ENCODE results near the gene CCDC187. TPM values are rescaled to one million over a fixed set of nuclear protein-coding genes. Genes with fewer than 3 reads are reported as not detected.

CCDC187 gene
- total RNA-seq, 1 donor from 2014 or later: not detected

DNA sequence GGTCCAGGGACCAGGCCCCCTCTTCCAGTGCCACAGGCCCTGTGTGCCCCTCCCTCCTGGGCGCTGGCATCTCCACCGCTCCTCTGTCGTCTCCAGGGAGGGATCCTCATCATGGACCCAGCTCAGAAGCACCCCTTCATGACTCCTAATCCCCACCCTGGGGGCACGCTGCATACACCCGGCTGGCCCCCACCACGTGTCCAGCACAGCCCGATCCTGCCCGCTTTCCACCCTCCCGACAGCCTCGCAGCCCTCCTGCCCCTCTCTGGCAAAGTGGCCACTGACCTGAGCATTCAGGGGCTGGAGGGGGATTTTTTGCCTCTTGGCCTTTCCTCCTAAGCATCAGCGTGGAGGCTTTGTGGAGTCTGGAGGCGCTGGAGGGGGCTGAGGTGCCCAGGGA, 1.4 kb downstream of the CCDC187 start:
- Mint-ChIP-seq H3K27me3 (ENCODE audit: insufficient read depth, low read depth) (peaks cover 6% of the 10 kb centered on the region), H3K27ac (no peak overlapping the region)
- H3K36me3 ChIP-seq: no peaks in the 10 kb centered on the region

DNA sequence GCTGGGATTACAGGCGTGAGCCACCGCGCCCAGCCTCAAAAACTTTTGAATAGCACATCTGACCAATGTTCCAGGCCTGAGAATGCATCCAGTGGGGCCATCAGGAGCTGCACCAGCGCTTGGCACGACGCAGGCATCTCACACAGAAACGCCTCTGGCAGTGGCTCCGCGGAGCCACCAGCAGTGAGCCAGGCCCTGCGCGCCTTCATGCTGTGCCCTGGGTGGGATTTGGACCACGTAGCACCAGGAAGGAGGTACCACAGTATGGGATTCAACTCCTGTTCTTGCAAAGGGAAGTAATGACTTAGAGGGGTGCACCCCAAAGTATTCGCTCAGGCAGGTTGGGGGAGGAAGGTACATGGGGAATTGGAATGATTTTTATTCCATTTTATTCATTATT, 3.0 kb downstream of the CCDC187 start:
- no peaks in the 10 kb centered on the region for H3K36me3 ChIP-seq
- no peaks in the 10 kb centered on the region for H3K4me1 ChIP-seq
- Mint-ChIP-seq H3K27me3 (ENCODE audit: insufficient read depth, low read depth) (peaks cover 3% of the 10 kb centered on the region), H3K4me3 (no peak overlapping the region), H3K9me3 (no peaks in the 10 kb centered on the region), H3K27ac (no peak overlapping the region), H3K36me3 (no peaks in the 10 kb centered on the region), H3K4me1 (peaks cover 17% of the 10 kb centered on the region)
- H2AFZ ChIP-seq (replicated peaks): no peak overlapping the region
- no peak for DNase-seq (ENCODE audit: low spot score)
- no peak overlapping the region for H3K4me3 ChIP-seq
- no peak overlapping the region for H3K9ac ChIP-seq
- H3K27me3 ChIP-seq: no peaks in the 10 kb centered on the region
- no peak for TF ChIP-seq EZH2 (IDR thresholded peaks at IDR 0.05)
- TF ChIP-seq, protein P1, sequence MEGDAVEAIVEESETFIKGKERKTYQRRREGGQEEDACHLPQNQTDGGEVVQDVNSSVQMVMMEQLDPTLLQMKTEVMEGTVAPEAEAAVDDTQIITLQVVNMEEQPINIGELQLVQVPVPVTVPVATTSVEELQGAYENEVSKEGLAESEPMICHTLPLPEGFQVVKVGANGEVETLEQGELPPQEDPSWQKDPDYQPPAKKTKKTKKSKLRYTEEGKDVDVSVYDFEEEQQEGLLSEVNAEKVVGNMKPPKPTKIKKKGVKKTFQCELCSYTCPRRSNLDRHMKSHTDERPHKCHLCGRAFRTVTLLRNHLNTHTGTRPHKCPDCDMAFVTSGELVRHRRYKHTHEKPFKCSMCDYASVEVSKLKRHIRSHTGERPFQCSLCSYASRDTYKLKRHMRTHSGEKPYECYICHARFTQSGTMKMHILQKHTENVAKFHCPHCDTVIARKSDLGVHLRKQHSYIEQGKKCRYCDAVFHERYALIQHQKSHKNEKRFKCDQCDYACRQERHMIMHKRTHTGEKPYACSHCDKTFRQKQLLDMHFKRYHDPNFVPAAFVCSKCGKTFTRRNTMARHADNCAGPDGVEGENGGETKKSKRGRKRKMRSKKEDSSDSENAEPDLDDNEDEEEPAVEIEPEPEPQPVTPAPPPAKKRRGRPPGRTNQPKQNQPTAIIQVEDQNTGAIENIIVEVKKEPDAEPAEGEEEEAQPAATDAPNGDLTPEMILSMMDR (IDR thresholded peaks at IDR 0.05): no peak
- no peak for TF ChIP-seq EZH2phosphoT487 (IDR thresholded peaks at IDR 0.05)
- no peaks in the 10 kb centered on the region for H3K79me2 ChIP-seq (ENCODE audit: low read depth)
- no peak overlapping the region for H3K4me2 ChIP-seq
- no peaks in the 10 kb centered on the region for H3K9me3 ChIP-seq (ENCODE audit: low read depth)
- no peaks in the 10 kb centered on the region for H4K20me1 ChIP-seq (ENCODE audit: low read depth)
- no peaks in the 10 kb centered on the region for H3F3A ChIP-seq (ENCODE audit: low read depth)
- H3K27ac ChIP-seq: no peak overlapping the region

More for the DNA sequence above, 1.4 kb downstream of the CCDC187 start:
- Histone ChIP-seq H3K4me2 (no peak overlapping the region), H3K4me1 (no peaks in the 10 kb centered on the region), H3K9me3 (ENCODE audit: low read depth) (no peaks in the 10 kb centered on the region), H3K27me3 (no peaks in the 10 kb centered on the region), H3K9ac (no peak overlapping the region), H3F3A (ENCODE audit: low read depth) (peaks cover 5% of the 10 kb centered on the region), H3K27ac (no peak overlapping the region), H3K79me2 (ENCODE audit: low read depth) (no peaks in the 10 kb centered on the region), H3K4me3 (no peak overlapping the region), H2AFZ (replicated peaks) (no peak overlapping the region), H4K20me1 (ENCODE audit: low read depth) (no peaks in the 10 kb centered on the region)
- DNase-seq (ENCODE audit: low spot score): no peak
- Mint-ChIP-seq H3K36me3 (no peaks in the 10 kb centered on the region), H3K9me3 (no peaks in the 10 kb centered on the region), H3K4me1 (peaks cover 16% of the 10 kb centered on the region), H3K4me3 (no peak overlapping the region)
- TF ChIP-seq EZH2phosphoT487 (IDR thresholded peaks at IDR 0.05) (no peak), EZH2 (IDR thresholded peaks at IDR 0.05) (no peak)
- TF ChIP-seq, protein P1 (IDR thresholded peaks at IDR 0.05): no peak

DNA sequence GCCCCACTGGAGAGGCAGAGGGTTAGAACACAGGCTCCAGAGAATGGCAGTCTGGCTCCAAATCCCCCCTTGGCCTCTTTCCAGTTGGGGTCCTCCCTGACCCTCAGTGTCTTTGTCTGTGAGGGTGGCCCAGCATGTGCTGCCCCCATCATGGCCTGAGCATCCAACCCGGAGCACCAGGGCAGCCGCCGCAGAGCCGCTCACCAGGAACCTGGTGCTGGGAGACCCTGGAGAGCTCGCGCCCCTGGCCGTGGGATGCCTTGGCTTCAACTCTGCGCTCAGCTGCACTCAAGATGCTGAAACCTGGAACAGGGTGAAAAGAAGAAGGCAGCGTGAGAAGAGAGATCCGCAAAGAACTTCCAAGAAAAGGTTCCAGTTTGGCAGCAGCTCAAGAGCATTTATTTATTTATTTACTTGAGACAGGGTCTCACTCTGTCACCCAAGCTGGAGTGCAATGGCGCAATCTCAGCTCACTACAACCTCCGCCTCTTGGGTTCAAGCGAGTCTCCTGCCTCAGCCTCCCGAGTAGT, 3.8 kb downstream of the CCDC187 start:
- no peak overlapping the region for H3K4me3 Mint-ChIP-seq
- no peak overlapping the region for H3K4me2 ChIP-seq
- H3K9ac ChIP-seq: no peak overlapping the region
- no peaks in the 10 kb centered on the region for H3K36me3 Mint-ChIP-seq
- no peaks in the 10 kb centered on the region for H3K9me3 ChIP-seq (ENCODE audit: low read depth)
- H3F3A ChIP-seq (ENCODE audit: low read depth): no peaks in the 10 kb centered on the region
- H3K4me1 Mint-ChIP-seq: peaks cover 18% of the 10 kb centered on the region
- H3K4me1 ChIP-seq: no peaks in the 10 kb centered on the region
- no peaks in the 10 kb centered on the region for H3K27me3 ChIP-seq
- H3K36me3 ChIP-seq: no peaks in the 10 kb centered on the region
- H4K20me1 ChIP-seq (ENCODE audit: low read depth): no peaks in the 10 kb centered on the region
- no peak for TF ChIP-seq EZH2 (IDR thresholded peaks at IDR 0.05)
- no peak for TF ChIP-seq EZH2phosphoT487 (IDR thresholded peaks at IDR 0.05)
- TF ChIP-seq, protein P1 (IDR thresholded peaks at IDR 0.05): no peak
- H2AFZ ChIP-seq (replicated peaks): no peak overlapping the region
- H3K79me2 ChIP-seq (ENCODE audit: low read depth): no peaks in the 10 kb centered on the region
- H3K9me3 Mint-ChIP-seq: no peaks in the 10 kb centered on the region
- H3K27ac Mint-ChIP-seq: no peak overlapping the region
- no peak for DNase-seq (ENCODE audit: low spot score)
- H3K4me3 ChIP-seq: no peak overlapping the region
- H3K27ac ChIP-seq: no peak overlapping the region
- peaks cover 3% of the 10 kb centered on the region for H3K27me3 Mint-ChIP-seq (ENCODE audit: insufficient read depth, low read depth)
